ENCODE data around the gene CCT3.

GRCh38 chr1:156378557-156378956 lies 40.5 kb upstream of the CCT3 start:
- no peak for TF ChIP-seq CTCF (IDR thresholded peaks at IDR 0.05; ENCODE audit: low read depth, low read length, missing input control)
- TF ChIP-seq REST (IDR thresholded peaks at IDR 0.05): no peak
- TF ChIP-seq RAD21 (IDR thresholded peaks at IDR 0.05): no peak

All from liver (tissue), 3 donors.